CD4-positive, alpha-beta T cell (primary cell): ENCODE measurements around the gene TBPL2. TPM values are rescaled to one million over a fixed set of nuclear protein-coding genes. Genes with fewer than 3 reads are reported as not detected.

Source experiments
- ATAC-seq: fragments of 200-7000 bp; cut with Tn5 transposase; one replicate; pipeline ENCODE4 v1.10.0; 2022; ENCODE audit warnings: mild to moderate bottlenecking; ENCODE audit not compliant: poor library complexity
- CTCF ChIA-PET: fragments of 350-600 bp; sonication (Branson Sonifier 250); formaldehyde crosslinking; loops from one replicate; lab custom pipeline; 2021; ENCODE audit warnings: antibody characterized with exemption, inconsistent platforms; lab: Charles Lee
- POLR2A ChIA-PET: fragments of 350-600 bp; sonication (Branson Sonifier 250); formaldehyde crosslinking; loops from one replicate; lab custom pipeline; 2021; ENCODE audit warnings: antibody characterized with exemption, inconsistent platforms; lab: Charles Lee
- DNase-seq, 14 experiments: peaks; one replicate each; pipeline ENCODE4 v3.0.0-alpha.2; 2013 to 2020; ENCODE audit warnings: mixed read lengths in 2 of 14
- H3K27ac ChIP-seq, 2 donors: one replicate each; pipeline versions ENCODE4 v1.5.1 to v1.7.0; 2013; ENCODE audit warnings: low read length in 2 of 2, low read depth in 1 of 2, mild to moderate bottlenecking in 1 of 2
- H3K27me3 ChIP-seq, 2 experiments: 1 replicate in 1 of 2; 2 replicates in 1 of 2; pipeline versions ENCODE4 v1.6.1 to v1.7.0; 2013; ENCODE audit warnings: low read length in 2 of 2, control low read depth in 1 of 2, mild to moderate bottlenecking in 1 of 2, moderate library complexity in 1 of 2; ENCODE audit not compliant: insufficient read depth in 2 of 2, control insufficient read depth in 1 of 2
- H3K36me3 ChIP-seq: one replicate; pipeline ENCODE4 v1.6.1; 2013; ENCODE audit warnings: low read length, control low read depth; ENCODE audit not compliant: insufficient read depth
- H3K4me1 ChIP-seq: one replicate; pipeline ENCODE4 v1.6.1; 2013; ENCODE audit warnings: low read length, control low read depth; ENCODE audit not compliant: insufficient read depth
- H3K4me3 ChIP-seq: one replicate; pipeline ENCODE4 v1.5.1; 2013; ENCODE audit warnings: mild to moderate bottlenecking, low read length, moderate library complexity
- H3K9me3 ChIP-seq, 2 experiments: 1 replicate in 1 of 2; 2 replicates in 1 of 2; pipeline versions ENCODE4 v1.6.1 to v1.7.0; 2013; ENCODE audit warnings: low read length in 2 of 2, mild to moderate bottlenecking in 2 of 2, control low read depth in 1 of 2, moderate library complexity in 1 of 2; ENCODE audit not compliant: control insufficient read depth in 1 of 2, insufficient read depth in 1 of 2
- H3K27ac Mint-ChIP-seq: one replicate; pipeline ENCODE4 v1.8.0; 2020; ENCODE audit warnings: mixed read lengths
- H3K27me3 Mint-ChIP-seq: one replicate; pipeline ENCODE4 v1.8.0; 2021; ENCODE audit warnings: mixed read lengths
- H3K36me3 Mint-ChIP-seq: one replicate; pipeline ENCODE4 v1.8.0; 2021; ENCODE audit warnings: low read depth, mixed read lengths
- H3K4me1 Mint-ChIP-seq: one replicate; pipeline ENCODE4 v1.8.0; 2021; ENCODE audit warnings: low read depth, mixed read lengths
- H3K4me3 Mint-ChIP-seq: one replicate; pipeline ENCODE4 v1.8.0; 2020; ENCODE audit warnings: mild to moderate bottlenecking, mixed read lengths
- H3K9me3 Mint-ChIP-seq: one replicate; pipeline ENCODE4 v1.8.0; 2020; ENCODE audit warnings: mixed read lengths
- intact Hi-C, 2 experiments: fragments of 100-400 bp; cut with DNase I in 1 of 2; cut with micrococcal nuclease in 1 of 2; formaldehyde crosslinking; loops; one replicate each; pipeline versions ENCODE4 v1.15.1 to v1.9.0; 2023 to 2025; cut with DNase I, micrococcal nuclease
- total RNA-seq, 174 experiments: library from RNA in 2 of 174; stranded (reverse) in 2 of 174; gene quantifications; one replicate each; pipeline ENCODE4 v1.2.3 and lab custom pipeline; 2021 to 2026
- TF ChIP-seq, protein P1 (sequence below): fragments of 200-600 bp; IDR thresholded peaks from one replicate; pipeline ENCODE4 v1.8.0; 2022; ENCODE audit warnings: antibody characterized with exemption, mild to moderate bottlenecking

Gene TBPL2
- total RNA-seq, 2 experiments from 2014 or later: not detected

GRCh38 chr14:55382483-55382882, 57.9 kb downstream of the TBPL2 start:
- Histone ChIP-seq H3K4me3 (no peak overlapping the region), H3K27me3 (no peaks in the 10 kb centered on the region), H3K9me3 (no peaks in the 10 kb centered on the region), H3K27ac (no peak overlapping the region), H3K4me1 (peaks cover 11% of the 10 kb centered on the region), H3K36me3 (peaks cover 65% of the 10 kb centered on the region)
- no peaks in the 10 kb centered on the region for H3K27me3 Mint-ChIP-seq
- no peak overlapping the region for H3K27ac Mint-ChIP-seq
- TF ChIP-seq, protein P1, sequence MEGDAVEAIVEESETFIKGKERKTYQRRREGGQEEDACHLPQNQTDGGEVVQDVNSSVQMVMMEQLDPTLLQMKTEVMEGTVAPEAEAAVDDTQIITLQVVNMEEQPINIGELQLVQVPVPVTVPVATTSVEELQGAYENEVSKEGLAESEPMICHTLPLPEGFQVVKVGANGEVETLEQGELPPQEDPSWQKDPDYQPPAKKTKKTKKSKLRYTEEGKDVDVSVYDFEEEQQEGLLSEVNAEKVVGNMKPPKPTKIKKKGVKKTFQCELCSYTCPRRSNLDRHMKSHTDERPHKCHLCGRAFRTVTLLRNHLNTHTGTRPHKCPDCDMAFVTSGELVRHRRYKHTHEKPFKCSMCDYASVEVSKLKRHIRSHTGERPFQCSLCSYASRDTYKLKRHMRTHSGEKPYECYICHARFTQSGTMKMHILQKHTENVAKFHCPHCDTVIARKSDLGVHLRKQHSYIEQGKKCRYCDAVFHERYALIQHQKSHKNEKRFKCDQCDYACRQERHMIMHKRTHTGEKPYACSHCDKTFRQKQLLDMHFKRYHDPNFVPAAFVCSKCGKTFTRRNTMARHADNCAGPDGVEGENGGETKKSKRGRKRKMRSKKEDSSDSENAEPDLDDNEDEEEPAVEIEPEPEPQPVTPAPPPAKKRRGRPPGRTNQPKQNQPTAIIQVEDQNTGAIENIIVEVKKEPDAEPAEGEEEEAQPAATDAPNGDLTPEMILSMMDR: no peak
- H3K9me3 Mint-ChIP-seq: no peaks in the 10 kb centered on the region
- peaks cover 90% of the 10 kb centered on the region for H3K36me3 Mint-ChIP-seq
- ChIA-PET CTCF (no interaction called here), POLR2A (no interaction called here)
- ATAC-seq (no peak), DNase-seq (no peak)
- intact Hi-C loops: no loop called here
- no peak overlapping the region for H3K4me3 Mint-ChIP-seq
- H3K4me1 Mint-ChIP-seq: peaks cover 16% of the 10 kb centered on the region

GRCh38 chr14:55381561-55381960, 58.9 kb downstream of the TBPL2 start:
- peaks cover 11% of the 10 kb centered on the region for H3K4me1 Mint-ChIP-seq
- H3K9me3 Mint-ChIP-seq: no peaks in the 10 kb centered on the region
- Histone ChIP-seq H3K36me3 (peaks cover 70% of the 10 kb centered on the region), H3K27me3 (no peaks in the 10 kb centered on the region), H3K4me3 (no peak overlapping the region), H3K27ac (no peak overlapping the region), H3K9me3 (no peaks in the 10 kb centered on the region), H3K4me1 (peaks cover 3% of the 10 kb centered on the region)
- H3K27me3 Mint-ChIP-seq: no peaks in the 10 kb centered on the region
- ChIA-PET CTCF (no interaction called here), POLR2A (no interaction called here)
- no peak overlapping the region for H3K27ac Mint-ChIP-seq
- no peak overlapping the region for H3K4me3 Mint-ChIP-seq
- TF ChIP-seq, protein P1: no peak
- peaks cover 91% of the 10 kb centered on the region for H3K36me3 Mint-ChIP-seq
- no peak for DNase-seq
- intact Hi-C loops: no loop called here
- ATAC-seq: no peak

DNA sequence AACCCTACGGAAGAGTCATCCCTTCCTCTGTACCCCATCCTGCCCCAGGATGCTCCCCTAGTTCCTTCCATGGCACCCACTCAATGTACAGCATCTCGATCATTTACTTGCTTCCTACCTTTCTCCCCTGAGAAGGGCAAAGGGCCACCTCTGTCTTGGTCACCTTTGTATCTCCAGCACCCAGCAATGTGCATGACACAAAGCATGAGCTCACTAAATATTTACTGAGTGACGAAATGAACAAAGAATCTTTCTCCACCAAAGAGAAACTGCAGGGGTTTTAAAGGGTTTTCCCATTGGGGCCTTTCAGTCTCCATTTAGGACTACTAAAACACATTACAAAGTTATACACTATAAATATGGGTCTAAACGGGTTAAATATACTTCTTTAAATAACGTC, 59.4 kb downstream of the TBPL2 start:
- peaks cover 75% of the 10 kb centered on the region for H3K36me3 ChIP-seq
- DNase-seq: no peak
- no peak overlapping the region for H3K4me3 ChIP-seq
- ChIA-PET CTCF (no interaction called here), POLR2A (no interaction called here)
- no peak overlapping the region for H3K27ac ChIP-seq
- H3K27me3 Mint-ChIP-seq: no peaks in the 10 kb centered on the region
- no peaks in the 10 kb centered on the region for H3K9me3 ChIP-seq
- no peak for ATAC-seq
- H3K4me3 Mint-ChIP-seq: no peak overlapping the region
- H3K4me1 ChIP-seq: no peaks in the 10 kb centered on the region
- no peaks in the 10 kb centered on the region for H3K9me3 Mint-ChIP-seq
- no peak overlapping the region for H3K27ac Mint-ChIP-seq
- intact Hi-C loops: no loop called here
- H3K36me3 Mint-ChIP-seq: peaks cover 91% of the 10 kb centered on the region
- no peaks in the 10 kb centered on the region for H3K27me3 ChIP-seq
- H3K4me1 Mint-ChIP-seq: peaks cover 12% of the 10 kb centered on the region
- TF ChIP-seq, protein P1: no peak
